ENCODE data around the gene CEACAM5. TPM values are rescaled to one million over a fixed set of nuclear protein-coding genes. Genes with fewer than 3 reads are reported as not detected.
"Not testable (repeated sequence)": the region's sequence is repeated elsewhere in the genome, so short reads cannot be mapped to it uniquely, and the experiment has no call there.

Gene CEACAM5
- total RNA-seq, 1 donor from 2014 or later = 2.4 TPM

GRCh38 chr19:41700381-41701195 is 7.8 kb upstream of the CEACAM5 start:
- no peak for DNase-seq

GRCh38 chr19:41701401-41702075 is 6.9 kb upstream of the CEACAM5 start:
- DNase-seq = no peak

GRCh38 chr19:41702171-41702651 is 6.2 kb upstream of the CEACAM5 start:
- no peak for DNase-seq

- DNase-seq = no peak
These were observed 4.7 kb upstream of the CEACAM5 start for GRCh38 chr19:41703602-41704293.

- no peak for DNase-seq
These were observed 2.8 kb upstream of the CEACAM5 start for GRCh38 chr19:41705393-41706174.

GRCh38 chr19:41706741-41707501 is 1.5 kb upstream of the CEACAM5 start:
- DNase-seq = no peak

GRCh38 chr19:41707502-41707812 is 969 bp upstream of the CEACAM5 start:
- DNase-seq = no peak

- no peak for DNase-seq
These were observed 505 bp upstream of the CEACAM5 start for GRCh38 chr19:41707871-41708371.

GRCh38 chr19:41709516-41709915 is 1.1 kb downstream of the CEACAM5 start:
- DNase-seq = not testable (repeated sequence)

- no peak for DNase-seq
These were observed 1.7 kb downstream of the CEACAM5 start for GRCh38 chr19:41709951-41710645.

GRCh38 chr19:41711376-41712261 is 3.2 kb downstream of the CEACAM5 start:
- no peak for DNase-seq

GRCh38 chr19:41714598-41714997 is 6.2 kb downstream of the CEACAM5 start:
- DNase-seq = no peak

GRCh38 chr19:41718761-41719160 is 10.3 kb downstream of the CEACAM5 start:
- DNase-seq = no peak

GRCh38 chr19:41720103-41720502 is 11.7 kb downstream of the CEACAM5 start:
- no peak for DNase-seq

- DNase-seq = no peak
These were observed 18.1 kb downstream of the CEACAM5 start for GRCh38 chr19:41726493-41726892.

- no peak for DNase-seq
These were observed 25.7 kb downstream of the CEACAM5 start for GRCh38 chr19:41734156-41734555.

GRCh38 chr19:41734585-41734984 is 26.2 kb downstream of the CEACAM5 start:
- DNase-seq = no peak

- no peak for DNase-seq
These were observed 26.7 kb downstream of the CEACAM5 start for GRCh38 chr19:41735071-41735600.

- no peak for DNase-seq
These were observed 30.9 kb downstream of the CEACAM5 start for GRCh38 chr19:41739361-41739760.
